Measurements from ENCODE around the gene TBC1D22A. TPM values are rescaled to one million over a fixed set of nuclear protein-coding genes. Genes with fewer than 3 reads are reported as not detected.

TBC1D22A gene
- total RNA-seq, 2 donors from 2014 or later, result 52.4 to 108 TPM

DNA sequence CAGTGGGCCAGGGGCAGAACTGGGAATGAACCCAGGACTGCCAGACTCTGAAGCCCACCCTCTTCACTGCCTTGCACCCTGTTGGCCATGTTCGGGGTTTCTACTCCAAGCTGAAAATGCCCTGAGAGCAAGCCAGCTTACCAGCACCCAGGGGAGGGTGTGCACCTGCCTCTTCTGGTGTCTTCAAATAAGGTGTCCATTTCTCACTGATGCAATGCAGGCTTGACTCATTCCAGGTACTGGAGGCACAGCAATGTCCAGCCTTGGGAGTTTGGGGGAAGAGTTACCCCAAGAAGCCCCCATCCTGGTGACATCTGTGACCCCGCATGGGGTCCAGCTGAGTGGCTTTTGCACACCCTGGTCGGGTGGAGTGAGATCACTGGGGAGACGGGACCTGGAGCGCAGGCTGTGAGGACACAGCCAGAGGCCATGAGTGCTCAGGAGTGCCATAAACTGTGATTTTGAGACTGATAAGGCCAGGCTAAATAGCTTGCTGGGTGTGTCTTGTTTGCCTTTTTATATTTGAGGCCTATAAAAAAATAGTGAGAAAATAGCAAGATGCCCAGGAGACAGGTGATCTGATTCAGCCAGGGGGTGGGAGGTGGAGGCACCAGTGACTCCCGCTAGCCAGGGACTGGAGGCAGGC, 19.8 kb upstream of the TBC1D22A start:
- Mint-ChIP-seq H3K4me3 (no peak overlapping the region), H3K4me1 (peaks cover 4% of the 10 kb centered on the region), H3K9me3 (no peaks in the 10 kb centered on the region), H3K27ac (peak overlapping the region; percentile 25), H3K36me3 (ENCODE audit: low read depth) (peaks cover 4% of the 10 kb centered on the region), H3K27me3 (no peaks in the 10 kb centered on the region)
- ATAC-seq (replicated peaks), result no peak

DNA sequence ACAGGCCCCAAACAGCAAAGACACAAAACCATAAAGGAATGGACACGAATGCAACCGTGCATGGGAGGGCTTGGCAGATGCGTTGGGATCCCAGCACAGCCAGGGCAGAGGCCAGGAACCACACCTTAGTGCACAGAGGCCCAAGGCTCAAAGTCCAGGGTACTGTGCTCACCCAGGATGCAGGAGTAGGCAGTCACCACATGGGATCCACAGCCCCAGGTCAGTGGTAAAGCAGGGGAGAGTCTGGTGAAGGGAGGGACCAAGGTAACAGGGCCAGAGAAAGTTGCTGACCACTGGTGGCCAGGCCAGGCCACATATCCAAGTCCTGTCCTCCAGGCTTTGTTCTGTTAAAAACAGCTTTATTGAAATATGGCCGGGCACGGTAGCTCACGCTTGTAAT, 17.9 kb upstream of the TBC1D22A start:
- H3K4me1 Mint-ChIP-seq, result peaks cover 10% of the 10 kb centered on the region
- H3K27ac Mint-ChIP-seq, result no peak overlapping the region
- no peak overlapping the region for H3K4me3 Mint-ChIP-seq
- no peaks in the 10 kb centered on the region for H3K36me3 Mint-ChIP-seq (ENCODE audit: low read depth)
- H3K27me3 Mint-ChIP-seq, result no peaks in the 10 kb centered on the region
- ATAC-seq (replicated peaks), result no peak
- no peaks in the 10 kb centered on the region for H3K9me3 Mint-ChIP-seq

GRCh38 chr22:46746192-46746591, 16.3 kb upstream of the TBC1D22A start:
- ATAC-seq (replicated peaks), result no peak
- no peak overlapping the region for H3K4me3 Mint-ChIP-seq
- H3K9me3 Mint-ChIP-seq, result no peaks in the 10 kb centered on the region
- no peaks in the 10 kb centered on the region for H3K27me3 Mint-ChIP-seq
- H3K36me3 Mint-ChIP-seq (ENCODE audit: low read depth), result no peaks in the 10 kb centered on the region
- H3K4me1 Mint-ChIP-seq, result peaks cover 22% of the 10 kb centered on the region
- no peak overlapping the region for H3K27ac Mint-ChIP-seq

- Mint-ChIP-seq H3K36me3 (ENCODE audit: low read depth) (no peaks in the 10 kb centered on the region), H3K27me3 (no peaks in the 10 kb centered on the region), H3K4me1 (peaks cover 22% of the 10 kb centered on the region), H3K27ac (no peak overlapping the region), H3K4me3 (no peak overlapping the region), H3K9me3 (no peaks in the 10 kb centered on the region)
- no peak for ATAC-seq (replicated peaks)
These were observed 15.8 kb upstream of the TBC1D22A start for GRCh38 chr22:46746620-46747019.

DNA sequence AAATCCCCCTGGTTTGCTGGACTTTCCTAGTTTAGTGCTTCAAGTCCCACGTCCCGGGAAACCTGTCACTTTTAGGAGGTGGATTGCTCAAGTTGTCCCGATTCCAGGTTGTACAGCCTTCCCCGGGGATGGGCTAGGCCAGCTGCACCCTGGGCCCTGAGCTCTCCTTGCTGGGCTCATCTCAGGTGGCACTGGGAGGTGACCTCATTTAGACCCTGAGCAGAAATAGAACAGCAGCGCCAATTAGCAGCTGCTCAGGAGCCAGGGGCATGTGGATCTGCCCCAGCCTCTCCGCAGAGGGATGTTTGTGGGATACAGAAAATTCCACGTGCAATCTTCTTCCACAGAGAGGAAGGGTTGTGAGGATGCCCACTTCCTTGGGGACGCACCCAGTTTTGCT, 14.8 kb upstream of the TBC1D22A start:
- Mint-ChIP-seq H3K27ac (no peak overlapping the region), H3K4me1 (peaks cover 22% of the 10 kb centered on the region)

GRCh38 chr22:46748206-46748907, 14.1 kb upstream of the TBC1D22A start:
- no peaks in the 10 kb centered on the region for H3K9me3 Mint-ChIP-seq
- H3K27me3 Mint-ChIP-seq, result no peaks in the 10 kb centered on the region
- H3K4me3 Mint-ChIP-seq, result peak overlapping the region; percentile 82
- H3K27ac Mint-ChIP-seq, result peak overlapping the region; percentile 92
- peaks cover 22% of the 10 kb centered on the region for H3K4me1 Mint-ChIP-seq
- no peaks in the 10 kb centered on the region for H3K36me3 Mint-ChIP-seq (ENCODE audit: low read depth)
- ATAC-seq (replicated peaks), result no peak

More for the DNA sequence above, 14.8 kb upstream of the TBC1D22A start:
- Mint-ChIP-seq H3K36me3 (ENCODE audit: low read depth) (no peaks in the 10 kb centered on the region), H3K27me3 (no peaks in the 10 kb centered on the region), H3K9me3 (no peaks in the 10 kb centered on the region), H3K4me3 (no peak overlapping the region)
- no peak for ATAC-seq (replicated peaks)

- peak; percentile 34 for ATAC-seq (replicated peaks)
- peak overlapping the region; percentile 92 for H3K27ac Mint-ChIP-seq
- H3K4me1 Mint-ChIP-seq, result peaks cover 25% of the 10 kb centered on the region
- no peaks in the 10 kb centered on the region for H3K36me3 Mint-ChIP-seq (ENCODE audit: low read depth)
- H3K4me3 Mint-ChIP-seq, result peak overlapping the region; percentile 82
- H3K27me3 Mint-ChIP-seq, result no peaks in the 10 kb centered on the region
- H3K9me3 Mint-ChIP-seq, result no peaks in the 10 kb centered on the region
These were observed 13.4 kb upstream of the TBC1D22A start for GRCh38 chr22:46748908-46749675.

GRCh38 chr22:46749682-46750529, 12.5 kb upstream of the TBC1D22A start:
- Mint-ChIP-seq H3K27ac (peak overlapping the region; percentile 92), H3K4me1 (peaks cover 28% of the 10 kb centered on the region), H3K36me3 (ENCODE audit: low read depth) (no peaks in the 10 kb centered on the region), H3K4me3 (peak overlapping the region; percentile 82), H3K27me3 (no peaks in the 10 kb centered on the region), H3K9me3 (no peaks in the 10 kb centered on the region)
- peak; percentile 36 for ATAC-seq (replicated peaks)

GRCh38 chr22:46750530-46750800, 12.0 kb upstream of the TBC1D22A start:
- Mint-ChIP-seq H3K27me3 (no peaks in the 10 kb centered on the region), H3K27ac (peak overlapping the region; percentile 92), H3K9me3 (no peaks in the 10 kb centered on the region), H3K4me3 (peak overlapping the region; percentile 82), H3K36me3 (ENCODE audit: low read depth) (no peaks in the 10 kb centered on the region), H3K4me1 (peaks cover 28% of the 10 kb centered on the region)
- ATAC-seq (replicated peaks), result no peak

- Mint-ChIP-seq H3K4me1 (peaks cover 28% of the 10 kb centered on the region), H3K4me3 (peak overlapping the region; percentile 82), H3K27ac (peak overlapping the region; percentile 92), H3K9me3 (no peaks in the 10 kb centered on the region), H3K36me3 (ENCODE audit: low read depth) (no peaks in the 10 kb centered on the region), H3K27me3 (no peaks in the 10 kb centered on the region)
- no peak for ATAC-seq (replicated peaks)
These were observed 11.5 kb upstream of the TBC1D22A start for GRCh38 chr22:46750863-46751443.

- Mint-ChIP-seq H3K9me3 (peaks cover 5% of the 10 kb centered on the region), H3K27ac (no peak overlapping the region), H3K4me1 (peaks cover 33% of the 10 kb centered on the region), H3K36me3 (ENCODE audit: low read depth) (no peaks in the 10 kb centered on the region), H3K4me3 (no peak overlapping the region), H3K27me3 (no peaks in the 10 kb centered on the region)
- no peak for ATAC-seq (replicated peaks)
These were observed 10.0 kb upstream of the TBC1D22A start for GRCh38 chr22:46752286-46752987.

DNA sequence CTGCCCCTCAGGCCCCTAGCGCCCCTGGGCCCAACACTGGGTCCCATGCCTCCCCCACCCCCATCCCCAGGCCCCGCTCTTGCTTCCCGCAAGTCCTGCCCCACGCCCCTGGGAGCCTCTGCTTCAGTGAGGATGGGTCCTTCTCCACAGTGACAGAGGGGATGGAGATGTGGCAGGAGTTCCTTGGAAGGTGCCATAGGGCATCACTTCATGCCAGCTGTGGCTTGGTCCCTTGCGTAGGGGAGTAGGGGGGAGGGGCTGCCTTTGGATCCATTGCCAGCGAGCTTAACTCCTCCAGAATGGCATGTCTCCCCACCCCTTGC, 9.5 kb upstream of the TBC1D22A start:
- Mint-ChIP-seq H3K27me3 (no peaks in the 10 kb centered on the region), H3K36me3 (ENCODE audit: low read depth) (no peaks in the 10 kb centered on the region), H3K27ac (no peak overlapping the region), H3K9me3 (peaks cover 5% of the 10 kb centered on the region), H3K4me1 (peaks cover 33% of the 10 kb centered on the region), H3K4me3 (no peak overlapping the region)
- no peak for ATAC-seq (replicated peaks)

DNA sequence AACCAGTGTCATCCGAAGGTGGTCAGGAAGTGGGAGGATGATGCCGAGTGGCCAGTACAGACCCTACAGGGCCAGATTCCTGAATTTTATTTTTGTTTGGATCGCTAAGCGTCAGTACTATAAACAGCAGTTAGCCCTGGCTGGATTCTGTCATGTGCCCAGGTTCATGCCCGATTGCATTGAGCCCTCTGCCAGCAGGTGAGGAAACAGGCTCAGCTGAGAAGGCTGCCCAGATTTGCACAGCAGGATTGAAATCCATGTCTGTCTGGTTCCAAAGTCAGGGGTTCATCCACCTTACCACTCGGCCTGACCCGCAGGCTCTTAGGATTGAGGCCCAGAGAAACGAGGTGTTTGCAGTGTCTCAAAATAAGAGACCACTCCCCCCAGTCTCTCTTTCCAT, 9.1 kb upstream of the TBC1D22A start:
- Mint-ChIP-seq H3K4me3 (no peak overlapping the region), H3K27ac (no peak overlapping the region), H3K36me3 (ENCODE audit: low read depth) (peaks cover under 1% of the 10 kb centered on the region), H3K4me1 (peaks cover 34% of the 10 kb centered on the region), H3K9me3 (peaks cover 5% of the 10 kb centered on the region), H3K27me3 (no peaks in the 10 kb centered on the region)
- ATAC-seq (replicated peaks), result no peak

DNA sequence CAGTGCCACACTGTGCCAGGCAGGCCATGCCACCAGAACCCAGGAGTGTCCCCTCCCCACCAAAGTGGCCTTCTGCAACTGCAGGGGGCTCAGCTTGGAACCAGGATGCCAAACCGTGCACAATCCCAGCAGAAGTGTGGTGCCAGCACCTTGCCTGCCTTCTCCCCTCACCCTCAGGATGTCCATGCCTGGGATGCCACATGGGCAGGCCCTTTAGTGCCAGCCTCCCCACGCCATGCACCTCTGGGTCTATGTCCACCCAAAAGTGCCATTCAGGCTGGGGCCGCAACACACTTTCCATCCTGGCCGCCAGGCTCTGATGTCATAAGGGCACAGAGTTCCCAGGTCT, 8.7 kb upstream of the TBC1D22A start:
- H3K27me3 Mint-ChIP-seq, result no peaks in the 10 kb centered on the region
- peaks cover 36% of the 10 kb centered on the region for H3K4me1 Mint-ChIP-seq
- H3K4me3 Mint-ChIP-seq, result peak overlapping the region; percentile 75
- peaks cover 4% of the 10 kb centered on the region for H3K36me3 Mint-ChIP-seq (ENCODE audit: low read depth)
- no peak for ATAC-seq (replicated peaks)
- peak overlapping the region; percentile 88 for H3K27ac Mint-ChIP-seq
- peaks cover 5% of the 10 kb centered on the region for H3K9me3 Mint-ChIP-seq
